WERI-Rb-1 (cell line): Measurements from ENCODE around the gene CPSF4L.
"Not testable (repeated sequence)": the region's sequence is repeated elsewhere in the genome, so short reads cannot be mapped to it uniquely, and the experiment has no call there.

Experiments used
- DNase-seq: peaks from one replicate; pipeline ENCODE4 v3.0.0-alpha.2; 2020
- H3K27ac ChIP-seq: fragments of 250-450 bp; sonication (Bioruptor Pico); 2 replicates; pipeline ENCODE4 v1.5.1; 2020; ENCODE audit warnings: mild to moderate bottlenecking, moderate library complexity
- H3K27me3 ChIP-seq: fragments of 250-450 bp; sonication (Bioruptor Pico); 2 replicates; pipeline ENCODE4 v1.5.1; 2021; ENCODE audit warnings: mild to moderate bottlenecking, low read depth, moderate library complexity; ENCODE audit not compliant: insufficient read depth, severe bottlenecking
- H3K36me3 ChIP-seq: fragments of 250-450 bp; sonication (Bioruptor Pico); 2 replicates; pipeline ENCODE4 v1.5.1; 2020; ENCODE audit warnings: mild to moderate bottlenecking, moderate library complexity
- H3K4me3 ChIP-seq: 2 replicates; pipeline ENCODE4 v1.5.1; 2011; ENCODE audit warnings: low read depth, mild to moderate bottlenecking, control low read depth, low read length
- H3K9me3 ChIP-seq: fragments of 250-450 bp; sonication (Bioruptor Pico); 2 replicates; pipeline ENCODE4 v1.5.1; 2021; ENCODE audit warnings: mild to moderate bottlenecking, moderate library complexity; ENCODE audit not compliant: severe bottlenecking
- TF ChIP-seq, protein P1 (sequence below): IDR thresholded peaks from 2 replicates; pipeline ENCODE4 v1.5.1; 2011; ENCODE audit warnings: low read depth, mild to moderate bottlenecking, control low read depth, inconsistent platforms, low read length

CPSF4L gene

DNA sequence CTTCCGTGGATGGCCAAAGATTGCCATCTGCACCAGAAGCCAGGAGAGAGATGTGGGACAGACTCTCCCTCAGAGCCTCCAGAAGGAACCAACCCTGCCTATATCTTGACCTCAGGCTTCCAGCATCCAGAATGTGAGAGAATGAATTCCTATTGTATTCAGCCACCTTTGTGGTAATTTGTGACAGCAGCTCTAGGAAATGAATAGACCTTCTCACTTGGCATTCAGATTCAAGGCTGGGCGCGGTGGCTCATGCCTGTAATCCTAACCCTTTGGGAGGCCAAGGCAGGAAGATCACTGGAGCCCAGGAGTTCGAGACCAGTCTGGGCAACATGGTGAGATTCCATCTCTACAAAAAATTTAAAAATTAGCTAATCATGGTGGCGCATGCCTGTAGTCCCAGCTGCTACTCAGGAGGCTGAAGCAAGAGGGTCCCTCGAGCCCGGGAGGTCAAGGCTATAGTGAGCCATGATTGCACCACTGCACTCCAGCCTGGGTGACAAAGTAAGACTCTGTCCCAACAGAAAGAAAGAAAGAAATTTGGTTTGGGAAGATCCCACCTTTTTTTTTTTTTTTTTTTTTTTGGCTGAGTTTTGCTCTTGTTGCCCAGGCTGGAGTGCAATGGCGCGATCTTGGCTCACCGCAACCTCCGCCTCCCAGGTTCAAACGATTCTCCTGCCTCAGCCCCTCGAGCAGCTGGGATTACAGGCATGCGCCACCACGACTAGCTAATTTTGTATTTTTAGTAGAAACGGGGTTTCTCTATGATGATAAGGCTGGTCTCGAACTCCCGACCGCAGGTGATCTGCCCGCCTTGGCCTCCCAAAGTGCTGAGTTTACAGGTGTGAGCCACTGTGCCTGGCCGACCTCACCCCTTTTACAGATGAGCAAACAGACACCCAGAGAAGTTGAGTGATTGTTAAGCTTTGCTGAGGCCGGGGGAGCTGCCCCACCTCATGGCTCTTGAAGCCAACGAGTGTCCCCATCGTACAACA, 4.3 kb upstream of the CPSF4L start:
- DNase-seq = no peak
- TF ChIP-seq, protein P1, sequence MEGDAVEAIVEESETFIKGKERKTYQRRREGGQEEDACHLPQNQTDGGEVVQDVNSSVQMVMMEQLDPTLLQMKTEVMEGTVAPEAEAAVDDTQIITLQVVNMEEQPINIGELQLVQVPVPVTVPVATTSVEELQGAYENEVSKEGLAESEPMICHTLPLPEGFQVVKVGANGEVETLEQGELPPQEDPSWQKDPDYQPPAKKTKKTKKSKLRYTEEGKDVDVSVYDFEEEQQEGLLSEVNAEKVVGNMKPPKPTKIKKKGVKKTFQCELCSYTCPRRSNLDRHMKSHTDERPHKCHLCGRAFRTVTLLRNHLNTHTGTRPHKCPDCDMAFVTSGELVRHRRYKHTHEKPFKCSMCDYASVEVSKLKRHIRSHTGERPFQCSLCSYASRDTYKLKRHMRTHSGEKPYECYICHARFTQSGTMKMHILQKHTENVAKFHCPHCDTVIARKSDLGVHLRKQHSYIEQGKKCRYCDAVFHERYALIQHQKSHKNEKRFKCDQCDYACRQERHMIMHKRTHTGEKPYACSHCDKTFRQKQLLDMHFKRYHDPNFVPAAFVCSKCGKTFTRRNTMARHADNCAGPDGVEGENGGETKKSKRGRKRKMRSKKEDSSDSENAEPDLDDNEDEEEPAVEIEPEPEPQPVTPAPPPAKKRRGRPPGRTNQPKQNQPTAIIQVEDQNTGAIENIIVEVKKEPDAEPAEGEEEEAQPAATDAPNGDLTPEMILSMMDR = no peak
- Histone ChIP-seq H3K4me3 (no peak overlapping the region), H3K36me3 (no peaks in the 10 kb centered on the region), H3K27ac (no peak overlapping the region), H3K27me3 (no peaks in the 10 kb centered on the region), H3K9me3 (peaks cover 7% of the 10 kb centered on the region)

DNA sequence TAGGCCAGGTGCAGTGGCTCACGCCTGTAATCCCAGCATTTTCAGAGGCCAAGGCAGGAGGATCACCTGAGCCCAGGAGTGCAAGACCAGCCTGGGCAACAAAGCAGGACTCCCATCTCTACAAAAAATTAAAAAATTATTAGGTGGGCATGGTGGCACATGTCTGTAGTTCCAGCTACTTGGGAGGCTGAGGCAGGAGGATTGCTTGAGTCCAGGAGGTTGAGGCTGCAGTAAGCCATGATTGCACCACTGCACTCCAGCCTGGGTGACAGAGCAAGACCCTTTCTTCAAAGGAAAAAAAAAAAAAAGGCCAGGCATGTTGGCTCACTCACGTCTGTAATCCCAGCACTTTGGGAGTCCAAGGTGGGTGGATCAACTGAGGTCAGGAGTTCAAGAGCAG, 2.8 kb upstream of the CPSF4L start:
- H3K27me3 ChIP-seq, H3K9me3 ChIP-seq, DNase-seq, H3K4me3 ChIP-seq, H3K36me3 ChIP-seq, H3K27ac ChIP-seq: not testable (repeated sequence)

DNA sequence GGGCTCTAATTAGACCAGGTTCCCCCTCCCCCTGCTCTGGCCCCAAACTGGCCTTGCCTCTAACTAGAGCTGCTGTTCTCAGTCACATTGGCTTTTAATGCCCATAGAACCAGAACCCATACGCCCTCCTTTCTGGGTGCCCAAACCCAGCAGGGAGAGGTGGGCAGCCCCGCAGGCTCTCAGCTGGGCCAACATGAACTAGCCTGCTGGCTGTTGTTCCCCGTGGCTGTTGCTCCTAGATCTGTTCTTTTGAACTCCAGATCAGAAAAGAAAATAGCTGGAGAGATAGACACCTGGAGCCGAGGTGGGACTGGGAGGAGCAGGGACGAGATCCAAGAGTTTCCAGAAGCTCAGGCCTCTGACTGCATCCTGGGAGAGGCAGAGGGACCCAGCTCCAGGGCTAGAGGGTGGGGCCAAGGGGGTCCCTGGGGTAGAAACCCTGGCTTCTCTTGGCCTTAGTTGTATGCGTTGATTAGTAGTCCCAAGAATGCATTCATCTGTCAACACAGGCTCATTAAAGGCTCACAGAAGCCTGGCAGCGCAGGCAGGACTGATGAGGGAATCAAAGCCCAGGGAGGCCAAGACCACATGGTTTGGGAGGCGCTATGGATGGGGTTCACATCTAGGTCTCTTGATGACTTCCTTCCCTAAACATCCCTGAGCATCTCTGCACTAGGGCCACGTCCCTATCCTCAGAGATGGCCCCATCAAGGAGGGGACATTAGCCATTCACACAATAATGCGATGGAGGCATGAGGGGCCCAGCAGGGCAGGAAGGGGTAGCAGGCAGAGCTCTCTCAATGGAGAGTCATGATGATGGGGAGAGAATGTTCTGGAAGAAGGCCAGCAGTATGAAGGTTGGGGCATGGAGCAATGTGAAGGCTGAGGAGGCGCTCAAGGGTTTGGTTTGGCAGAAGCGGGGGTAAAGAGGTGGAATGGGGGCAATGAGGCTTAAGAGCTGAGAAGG, 1.3 kb upstream of the CPSF4L start:
- Histone ChIP-seq H3K9me3 (no peaks in the 10 kb centered on the region), H3K36me3 (no peaks in the 10 kb centered on the region), H3K27me3 (no peaks in the 10 kb centered on the region), H3K27ac (no peak overlapping the region), H3K4me3 (no peak overlapping the region)
- DNase-seq = no peak
- TF ChIP-seq, protein P1 = no peak

DNA sequence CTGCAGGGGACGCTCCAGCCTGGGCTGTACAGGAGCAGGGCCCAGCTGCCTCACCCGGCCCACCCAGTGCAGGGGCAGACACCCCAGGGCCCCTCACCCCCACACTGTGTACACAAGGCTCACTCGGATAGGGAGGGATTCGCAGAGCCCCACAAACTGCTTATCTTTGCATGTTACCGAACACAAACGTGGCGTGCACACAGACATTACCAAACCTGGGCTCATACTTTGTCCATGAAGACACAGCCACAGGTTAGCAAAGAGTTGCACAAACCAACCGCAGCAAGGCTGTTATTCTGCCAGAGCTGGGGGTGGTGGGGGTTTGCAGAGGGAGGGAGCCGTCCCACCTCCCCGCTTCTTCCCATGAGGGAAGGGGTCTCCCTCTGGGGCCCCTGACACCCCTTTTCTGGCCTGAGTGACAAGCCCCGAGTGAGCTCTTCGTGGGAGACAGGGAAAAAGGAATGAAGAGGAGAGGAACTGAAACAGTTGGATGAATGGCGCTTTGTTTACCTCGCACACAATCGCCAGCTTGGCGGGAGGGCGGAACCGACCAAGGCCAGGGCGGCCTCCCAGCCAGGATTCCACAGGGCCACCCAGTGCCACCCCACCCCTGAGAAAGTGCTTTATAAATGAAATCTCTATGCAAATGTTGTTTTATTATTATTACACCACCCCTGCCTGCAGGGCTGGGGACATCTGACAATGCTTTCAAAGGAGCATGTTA, 434 bp upstream of the CPSF4L start:
- H3K27ac ChIP-seq = no peak overlapping the region
- TF ChIP-seq, protein P1 = no peak
- no peaks in the 10 kb centered on the region for H3K36me3 ChIP-seq
- no peak overlapping the region for H3K4me3 ChIP-seq
- H3K9me3 ChIP-seq = no peaks in the 10 kb centered on the region
- H3K27me3 ChIP-seq = no peaks in the 10 kb centered on the region
- no peak for DNase-seq

DNA sequence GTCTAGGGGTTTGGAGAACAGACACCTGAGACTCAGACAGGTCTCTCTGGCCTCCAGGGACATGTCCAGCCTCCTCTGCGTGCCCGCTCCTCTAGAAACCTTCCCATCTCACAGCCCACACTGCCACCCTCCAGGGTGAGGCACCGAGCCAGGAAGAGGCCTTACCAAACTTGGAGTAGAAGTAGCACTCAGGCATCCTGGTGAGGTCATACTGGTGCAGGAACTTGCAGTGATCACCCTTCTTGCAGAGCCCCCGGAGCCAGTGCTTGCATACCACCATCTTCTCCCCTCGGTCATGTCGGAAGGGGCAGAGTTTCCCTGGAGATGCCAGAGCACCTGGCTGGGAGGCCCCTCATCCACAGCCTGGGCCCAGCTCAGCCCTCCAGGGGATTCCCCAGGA, 4.2 kb downstream of the CPSF4L start:
- no peak overlapping the region for H3K4me3 ChIP-seq
- no peaks in the 10 kb centered on the region for H3K9me3 ChIP-seq
- TF ChIP-seq, protein P1 = no peak
- DNase-seq = no peak
- no peak overlapping the region for H3K27ac ChIP-seq
- no peaks in the 10 kb centered on the region for H3K36me3 ChIP-seq
- no peaks in the 10 kb centered on the region for H3K27me3 ChIP-seq
